Subcutaneous abdominal adipose tissue (tissue), 5 donors: ENCODE results near the gene WDR4.

Experiments
- H3K27ac ChIP-seq: one replicate; pipeline ENCODE4 v1.7.0; 2013; ENCODE audit warnings: low read depth, mild to moderate bottlenecking, inconsistent platforms, low read length, moderate library complexity
- H3K27me3 ChIP-seq, 5 donors: one replicate each; pipeline ENCODE4 v1.7.0; 2013; ENCODE audit warnings: low read length in 5 of 5, inconsistent platforms in 1 of 5; ENCODE audit not compliant: control insufficient read depth in 5 of 5, insufficient read depth in 4 of 5
- H3K36me3 ChIP-seq, 5 donors: one replicate each; pipeline ENCODE4 v1.7.0; 2013; ENCODE audit warnings: low read length in 5 of 5; ENCODE audit not compliant: control insufficient read depth in 5 of 5, insufficient read depth in 5 of 5
- H3K4me1 ChIP-seq, 5 donors: one replicate each; pipeline ENCODE4 v1.7.0; 2013; ENCODE audit warnings: low read length in 5 of 5, mild to moderate bottlenecking in 3 of 5, moderate library complexity in 1 of 5; ENCODE audit not compliant: control insufficient read depth in 5 of 5, insufficient read depth in 5 of 5
- H3K4me3 ChIP-seq, 5 donors: one replicate each; pipeline ENCODE4 v1.7.0; 2013; ENCODE audit warnings: low read length in 5 of 5, low read depth in 1 of 5
- H3K9ac ChIP-seq, 5 donors: one replicate each; pipeline ENCODE4 v1.7.0; 2013; ENCODE audit warnings: low read length in 5 of 5, mild to moderate bottlenecking in 4 of 5, moderate library complexity in 3 of 5
- H3K9me3 ChIP-seq, 5 donors: one replicate each; pipeline ENCODE4 v1.7.0; 2013; ENCODE audit warnings: low read length in 5 of 5; ENCODE audit not compliant: control insufficient read depth in 5 of 5
- donor health status: healthy.
- donor health status: healthy.
- donor health status: healthy.
- donor health status: healthy.
- donor health status: healthy.

Gene WDR4

DNA sequence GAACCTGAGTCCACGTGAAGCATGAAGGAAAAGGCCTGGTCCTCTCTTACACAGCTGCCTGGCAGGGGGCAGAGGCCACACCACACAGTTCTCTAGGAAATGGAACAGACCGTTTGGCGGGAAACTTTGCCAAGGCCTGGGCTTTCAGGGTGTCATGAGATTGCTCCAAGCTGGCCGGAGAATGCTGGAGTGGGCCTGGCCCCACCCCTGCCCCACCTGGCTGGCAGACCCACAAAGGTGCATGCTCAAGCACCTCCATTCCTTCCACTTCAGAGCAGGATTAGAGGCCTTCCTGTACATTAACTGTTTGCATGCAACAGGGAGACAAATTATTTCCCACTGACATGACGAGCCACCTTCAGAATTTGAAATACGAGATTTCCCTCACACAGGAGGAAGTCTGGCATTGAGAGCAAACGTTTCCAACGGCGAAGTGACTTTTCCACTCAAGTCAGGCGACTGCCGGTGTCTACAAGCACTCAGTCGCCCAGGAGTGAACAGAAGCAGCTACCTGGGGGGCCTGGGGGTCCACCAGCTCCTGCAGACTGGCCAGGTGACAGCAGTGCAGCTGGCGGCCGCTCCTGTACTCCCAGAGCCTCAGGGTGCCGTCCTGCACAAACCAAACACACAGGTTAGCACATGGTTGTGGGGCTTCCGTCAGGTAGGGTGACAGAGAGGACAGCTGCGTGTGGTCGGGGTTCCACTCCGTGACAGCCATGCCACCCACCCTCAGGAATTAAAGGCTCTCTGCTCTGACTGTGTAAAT, 24.0 kb downstream of the WDR4 start:
- Histone ChIP-seq H3K4me3 (no peak overlapping the region), H3K36me3 (peaks cover 0 to 99% (median 93%) of the 10 kb centered on the region in 5 donors), H3K27ac (no peak overlapping the region), H3K9ac (no peak overlapping the region), H3K4me1 (no peaks in the 10 kb centered on the region), H3K27me3 (no peaks in the 10 kb centered on the region), H3K9me3 (no peaks in the 10 kb centered on the region)

DNA sequence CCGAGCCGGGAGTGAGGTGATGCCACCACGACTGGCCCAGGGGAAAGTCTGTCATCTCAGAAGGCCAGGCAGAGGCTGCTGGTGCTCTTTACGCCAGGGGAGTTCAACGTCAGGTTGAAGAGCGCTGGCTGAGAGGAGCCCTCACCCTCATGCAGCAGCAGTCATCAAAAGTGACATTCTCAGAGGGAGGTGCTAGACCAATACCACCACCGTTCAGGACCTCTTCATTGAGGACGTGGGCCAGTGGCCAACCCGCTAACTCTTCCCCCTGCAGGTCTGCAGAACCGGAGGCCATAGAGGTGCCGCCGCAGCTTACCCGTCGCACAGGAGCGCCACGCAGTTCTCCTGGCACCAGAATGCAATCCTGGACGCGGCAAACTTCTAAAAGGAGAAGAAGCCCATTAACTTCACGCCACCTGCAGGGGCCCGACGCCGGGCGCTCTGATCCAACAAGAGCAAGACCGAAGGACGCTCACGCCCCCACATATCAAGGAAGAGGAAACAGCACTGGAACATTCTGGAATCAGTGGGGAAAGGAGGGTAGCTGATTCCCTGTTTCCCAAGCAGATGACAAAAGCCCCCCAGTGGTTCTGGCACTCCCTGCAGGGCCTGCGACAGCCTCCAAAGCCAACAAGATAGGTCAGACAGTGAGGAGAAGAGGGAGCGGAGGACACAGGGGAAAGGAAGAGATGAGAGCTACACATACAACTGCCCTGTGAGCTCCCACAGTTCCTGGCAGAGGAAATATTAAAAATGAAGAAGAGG, 24.9 kb downstream of the WDR4 start:
- Histone ChIP-seq H3K9me3 (no peaks in the 10 kb centered on the region), H3K27me3 (no peaks in the 10 kb centered on the region), H3K4me3 (no peak overlapping the region), H3K27ac (no peak overlapping the region), H3K9ac (no peak overlapping the region), H3K36me3 (peaks cover 0 to 99% (median 97%) of the 10 kb centered on the region in 5 donors), H3K4me1 (no peaks in the 10 kb centered on the region)

DNA sequence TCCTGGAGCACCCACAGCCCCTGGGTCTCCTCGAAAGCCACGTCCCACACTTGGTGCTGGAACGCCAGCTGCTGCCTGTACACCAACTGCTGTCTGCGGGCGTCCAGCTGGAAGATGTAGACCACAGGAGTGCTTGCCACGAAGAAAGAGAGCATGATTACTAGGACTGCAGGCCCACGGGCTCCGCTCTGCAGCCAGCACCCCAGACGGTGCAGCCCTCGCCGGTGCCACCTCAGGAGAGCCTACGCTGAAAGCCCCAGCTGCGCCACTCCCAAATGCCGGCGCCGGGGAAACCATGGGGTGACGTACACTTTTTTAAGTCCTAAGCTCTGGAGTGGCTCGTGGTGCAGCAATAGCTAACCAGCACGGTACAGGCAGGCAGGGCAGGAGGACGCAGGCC, 25.7 kb downstream of the WDR4 start:
- Histone ChIP-seq H3K4me3 (no peak overlapping the region), H3K27me3 (no peaks in the 10 kb centered on the region), H3K9ac (no peak overlapping the region), H3K4me1 (no peaks in the 10 kb centered on the region), H3K27ac (no peak overlapping the region), H3K36me3 (peaks cover 0 to 99% (median 95%) of the 10 kb centered on the region in 5 donors), H3K9me3 (no peaks in the 10 kb centered on the region)

DNA sequence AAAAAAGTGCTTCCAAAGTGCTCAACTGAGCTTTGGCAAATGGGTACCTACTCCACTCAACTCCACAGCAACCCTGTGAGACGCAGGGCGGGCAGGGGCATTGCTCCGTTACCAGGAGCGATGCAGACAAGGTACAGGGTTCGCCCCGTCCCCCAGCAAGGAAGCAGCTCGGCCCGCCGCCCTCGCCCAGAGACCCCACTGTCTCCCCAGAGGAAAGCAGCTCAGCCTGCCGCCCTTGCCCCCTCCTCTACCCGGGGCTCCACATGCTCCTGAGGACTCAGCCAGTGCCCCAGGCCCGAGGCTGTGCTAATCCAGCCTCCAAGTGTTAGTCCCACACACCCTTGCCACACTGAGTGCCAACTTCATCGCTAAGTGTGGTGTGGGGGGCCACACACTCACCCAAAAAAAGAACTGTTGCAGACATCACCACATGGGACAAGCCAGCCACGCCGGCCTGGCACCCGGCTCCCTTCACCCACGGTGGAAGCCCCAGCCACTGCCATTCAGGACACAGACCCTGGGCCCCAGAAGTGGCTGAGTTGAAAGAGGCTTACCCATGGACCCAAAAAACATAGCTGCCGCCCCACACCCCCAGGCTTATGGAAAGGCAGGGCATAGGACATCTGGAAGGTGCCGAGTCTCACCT, 26.3 kb downstream of the WDR4 start:
- no peak overlapping the region for H3K27ac ChIP-seq
- no peak overlapping the region for H3K4me3 ChIP-seq
- no peaks in the 10 kb centered on the region for H3K4me1 ChIP-seq
- H3K36me3 ChIP-seq = peaks cover 0 to 97% (median 92%) of the 10 kb centered on the region in 5 donors
- H3K27me3 ChIP-seq = no peaks in the 10 kb centered on the region
- no peak overlapping the region for H3K9ac ChIP-seq
- H3K9me3 ChIP-seq = no peaks in the 10 kb centered on the region

DNA sequence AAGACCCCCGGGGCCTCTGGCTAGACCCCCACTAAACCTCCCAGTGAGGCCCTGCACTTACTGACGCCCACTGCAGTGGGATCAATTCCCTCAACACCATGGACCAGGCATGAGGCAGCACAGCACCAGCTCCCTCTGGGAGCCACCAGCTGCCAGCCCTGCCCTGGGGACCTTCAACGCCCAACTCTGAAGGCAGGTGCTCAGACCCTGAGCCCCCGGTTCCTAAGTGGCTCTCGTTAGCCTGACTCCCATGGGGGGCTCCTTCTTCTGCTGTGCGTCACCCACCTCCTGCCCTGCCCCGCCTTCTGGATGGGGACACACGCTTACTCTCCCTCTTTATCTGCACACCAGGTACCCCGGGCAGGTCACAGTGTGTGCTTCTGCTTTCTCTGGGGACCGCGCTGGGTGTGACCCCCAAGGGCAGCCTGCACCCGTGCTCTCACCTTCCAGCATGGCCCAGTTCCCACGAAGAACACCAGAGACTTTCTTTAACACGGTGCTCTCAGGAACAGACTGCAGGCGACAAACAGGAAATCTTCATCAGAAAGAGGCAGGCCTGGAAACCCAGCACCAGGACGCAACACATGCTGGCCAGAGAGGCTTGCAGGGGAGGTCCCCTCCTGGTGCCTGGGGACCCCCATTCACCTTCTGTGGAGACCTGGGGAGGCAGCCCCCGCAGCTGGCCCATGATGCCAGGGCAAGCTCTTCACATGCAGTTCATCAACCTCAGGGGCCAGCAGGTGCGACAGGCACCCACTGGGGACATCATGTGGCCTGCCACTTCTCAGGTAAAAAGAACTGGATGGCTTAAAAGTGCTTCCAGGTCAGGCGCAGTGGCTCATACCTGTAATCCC, 27.3 kb downstream of the WDR4 start:
- Histone ChIP-seq H3K4me1 (no peaks in the 10 kb centered on the region), H3K9ac (no peak overlapping the region), H3K36me3 (peaks cover 0 to 97% (median 90%) of the 10 kb centered on the region in 5 donors), H3K27ac (no peak overlapping the region), H3K9me3 (no peaks in the 10 kb centered on the region), H3K27me3 (no peaks in the 10 kb centered on the region), H3K4me3 (no peak overlapping the region)

DNA sequence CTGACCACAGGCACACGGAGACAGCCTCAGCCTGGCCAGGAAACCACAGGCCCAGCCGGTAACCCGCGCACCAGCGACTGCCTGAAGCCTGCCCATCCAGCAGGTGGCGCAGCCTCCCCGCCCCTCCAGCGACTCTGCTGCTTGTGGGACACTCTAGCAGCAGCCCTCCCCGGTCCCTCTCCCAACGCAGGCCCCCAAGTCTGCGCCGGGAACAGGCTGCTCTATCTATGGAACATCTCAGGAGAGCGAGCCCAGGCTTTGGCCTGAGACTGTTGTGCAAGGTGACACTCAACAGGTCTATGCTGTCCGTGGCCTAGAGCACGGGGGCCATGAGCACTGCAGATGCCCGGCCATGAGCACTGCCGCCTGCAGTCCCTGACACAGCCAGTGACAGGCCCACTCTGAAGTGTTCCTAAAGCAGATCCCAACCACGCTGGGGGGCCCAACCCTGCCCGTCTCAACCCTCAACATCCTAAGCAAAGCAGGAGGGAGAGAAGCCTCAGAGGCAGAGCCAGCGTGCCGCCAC, 28.4 kb downstream of the WDR4 start:
- Histone ChIP-seq H3K27ac (no peak overlapping the region), H3K4me1 (no peaks in the 10 kb centered on the region), H3K27me3 (no peaks in the 10 kb centered on the region), H3K9me3 (no peaks in the 10 kb centered on the region), H3K9ac (no peak overlapping the region), H3K4me3 (no peak overlapping the region), H3K36me3 (peaks cover 0 to 96% (median 85%) of the 10 kb centered on the region in 5 donors)

DNA sequence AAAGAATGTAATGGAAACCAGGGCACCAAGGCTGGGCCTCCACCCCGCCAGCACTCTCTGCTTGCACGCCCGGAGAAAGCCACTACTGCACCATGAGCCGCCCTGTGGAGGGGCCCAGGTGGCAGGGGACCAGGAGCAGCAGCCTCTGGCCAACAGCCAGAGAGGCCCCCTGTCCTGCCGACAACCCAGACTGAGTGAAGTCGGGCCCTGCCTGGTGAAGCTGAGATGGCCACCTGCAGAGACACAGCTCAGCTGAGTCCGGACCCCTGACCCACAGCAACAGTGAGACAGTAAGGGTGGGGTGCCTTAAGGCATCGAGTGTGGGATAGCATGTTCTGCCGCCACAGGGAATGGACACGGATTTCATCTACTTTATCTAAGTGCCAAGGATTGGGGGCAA, 28.9 kb downstream of the WDR4 start:
- no peak overlapping the region for H3K9ac ChIP-seq
- H3K27me3 ChIP-seq = no peaks in the 10 kb centered on the region
- peaks cover 0 to 4% (median 1%) of the 10 kb centered on the region in 5 donors for H3K4me1 ChIP-seq
- no peak overlapping the region for H3K27ac ChIP-seq
- peaks cover 0 to 96% (median 84%) of the 10 kb centered on the region in 5 donors for H3K36me3 ChIP-seq
- no peak overlapping the region for H3K4me3 ChIP-seq
- no peaks in the 10 kb centered on the region for H3K9me3 ChIP-seq

DNA sequence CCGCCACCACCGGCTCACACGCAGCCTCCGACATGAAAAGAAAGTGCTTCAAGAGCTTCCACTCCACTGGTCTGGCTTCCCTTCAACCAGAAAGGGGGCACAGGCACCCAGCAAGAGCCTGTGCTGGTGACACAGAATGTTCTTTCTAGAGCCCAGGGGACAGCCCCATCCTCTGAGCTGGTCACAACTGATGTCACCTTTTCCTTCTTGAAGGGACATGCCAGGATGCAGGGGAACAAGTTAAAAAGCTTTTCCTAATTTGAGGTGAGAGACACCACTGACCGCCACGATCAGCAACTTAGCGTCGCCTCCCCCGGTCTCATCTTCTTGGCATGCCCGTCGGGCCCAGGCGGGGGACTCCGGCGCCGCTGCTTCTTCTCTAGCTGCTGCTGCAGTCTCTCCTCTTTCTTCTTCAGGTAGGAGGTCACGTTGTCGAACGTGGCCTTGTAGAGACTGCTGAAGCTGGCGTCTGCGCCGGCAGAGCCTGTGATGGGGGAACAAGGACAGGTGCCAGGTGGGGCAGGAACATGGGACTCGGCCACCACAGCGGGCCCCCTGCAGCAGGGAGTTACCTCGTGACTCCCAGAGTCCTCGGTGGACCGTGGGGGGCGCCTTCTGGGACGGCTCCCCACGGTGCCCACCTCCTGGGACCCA, 29.5 kb downstream of the WDR4 start:
- no peak overlapping the region for H3K9ac ChIP-seq
- no peak overlapping the region for H3K27ac ChIP-seq
- peaks cover 0 to 95% (median 82%) of the 10 kb centered on the region in 5 donors for H3K36me3 ChIP-seq
- H3K4me1 ChIP-seq = peaks cover 0 to 9% (median 7%) of the 10 kb centered on the region in 5 donors
- H3K4me3 ChIP-seq = no peak overlapping the region
- H3K9me3 ChIP-seq = no peaks in the 10 kb centered on the region
- no peaks in the 10 kb centered on the region for H3K27me3 ChIP-seq
